Measurements from ENCODE around the gene MAFG. TPM values are rescaled to one million over a fixed set of nuclear protein-coding genes. Genes with fewer than 3 reads are reported as not detected.
A peak's percentile ranks its signal among the peaks of the same experiment; 100 is the strongest.

MAFG gene
- total and polyA plus RNA-seq, 9 of the 15 experiments (the other 6 are each of a cell fraction or from before 2014, with no cell fraction given), result 1.1 to 58.1 (median 24.9) TPM

DNA sequence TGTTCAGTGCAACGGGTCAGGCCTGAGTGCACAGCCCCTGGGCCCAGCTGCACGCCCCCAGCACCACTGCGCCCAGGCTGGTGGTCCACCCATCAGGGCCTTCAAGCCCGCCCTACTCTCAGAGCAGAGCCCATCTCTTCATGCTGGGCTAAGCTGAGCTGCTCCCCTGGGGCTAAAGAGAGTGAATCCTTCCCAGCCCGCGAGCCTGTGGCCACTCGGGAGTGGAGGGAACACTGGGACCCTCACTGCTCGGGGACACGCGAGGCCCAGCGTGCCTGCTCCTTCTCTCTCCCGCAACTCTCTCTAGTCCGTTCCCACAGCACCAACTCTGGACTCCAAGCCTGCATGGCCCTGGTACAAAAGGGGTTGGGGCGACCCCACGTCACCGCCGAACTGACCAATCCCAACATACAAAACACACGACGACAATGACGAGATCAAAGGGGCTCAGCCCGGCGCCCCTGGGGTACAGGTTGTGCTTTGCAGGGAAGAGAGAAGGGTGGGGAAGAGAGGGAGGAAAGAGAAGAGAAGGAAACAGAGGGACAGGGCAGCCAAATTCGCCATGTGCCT, 5.5 kb downstream of the MAFG start (continued):
- TF ChIP-seq ZNF311 (CRISPR knock-in tag; IDR thresholded peaks at IDR 0.05), result no peak
- no peak for TF ChIP-seq ASH1L (IDR thresholded peaks at IDR 0.05; ENCODE audit: borderline replicate concordance, low read depth, partially characterized antibody)
- TF ChIP-seq PRPF4 (IDR thresholded peaks at IDR 0.05; ENCODE audit: insufficient read depth, low read depth, low read length, poor library complexity, severe bottlenecking), result no peak
- no peak for TF ChIP-seq KDM5B (IDR thresholded peaks at IDR 0.05; ENCODE audit: insufficient replicate concordance, low read depth, low read length)
- TF ChIP-seq, protein P1, sequence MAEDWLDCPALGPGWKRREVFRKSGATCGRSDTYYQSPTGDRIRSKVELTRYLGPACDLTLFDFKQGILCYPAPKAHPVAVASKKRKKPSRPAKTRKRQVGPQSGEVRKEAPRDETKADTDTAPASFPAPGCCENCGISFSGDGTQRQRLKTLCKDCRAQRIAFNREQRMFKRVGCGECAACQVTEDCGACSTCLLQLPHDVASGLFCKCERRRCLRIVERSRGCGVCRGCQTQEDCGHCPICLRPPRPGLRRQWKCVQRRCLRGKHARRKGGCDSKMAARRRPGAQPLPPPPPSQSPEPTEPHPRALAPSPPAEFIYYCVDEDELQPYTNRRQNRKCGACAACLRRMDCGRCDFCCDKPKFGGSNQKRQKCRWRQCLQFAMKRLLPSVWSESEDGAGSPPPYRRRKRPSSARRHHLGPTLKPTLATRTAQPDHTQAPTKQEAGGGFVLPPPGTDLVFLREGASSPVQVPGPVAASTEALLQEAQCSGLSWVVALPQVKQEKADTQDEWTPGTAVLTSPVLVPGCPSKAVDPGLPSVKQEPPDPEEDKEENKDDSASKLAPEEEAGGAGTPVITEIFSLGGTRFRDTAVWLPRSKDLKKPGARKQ (CRISPR knock-in tag; IDR thresholded peaks at IDR 0.05), result 0 out of 2 replicates have a peak, but pooled peaks have one; percentile 11
- no peak for TF ChIP-seq SP2 (IDR thresholded peaks at IDR 0.05; ENCODE audit: extremely low read depth, low read depth, low read length, poor library complexity, severe bottlenecking)
- TF ChIP-seq ZNF175 (CRISPR knock-in tag; IDR thresholded peaks at IDR 0.05; ENCODE audit: low read depth), result no peak
- no peak for TF ChIP-seq ZNF24 (IDR thresholded peaks at IDR 0.05)
- TF ChIP-seq, protein P2, sequence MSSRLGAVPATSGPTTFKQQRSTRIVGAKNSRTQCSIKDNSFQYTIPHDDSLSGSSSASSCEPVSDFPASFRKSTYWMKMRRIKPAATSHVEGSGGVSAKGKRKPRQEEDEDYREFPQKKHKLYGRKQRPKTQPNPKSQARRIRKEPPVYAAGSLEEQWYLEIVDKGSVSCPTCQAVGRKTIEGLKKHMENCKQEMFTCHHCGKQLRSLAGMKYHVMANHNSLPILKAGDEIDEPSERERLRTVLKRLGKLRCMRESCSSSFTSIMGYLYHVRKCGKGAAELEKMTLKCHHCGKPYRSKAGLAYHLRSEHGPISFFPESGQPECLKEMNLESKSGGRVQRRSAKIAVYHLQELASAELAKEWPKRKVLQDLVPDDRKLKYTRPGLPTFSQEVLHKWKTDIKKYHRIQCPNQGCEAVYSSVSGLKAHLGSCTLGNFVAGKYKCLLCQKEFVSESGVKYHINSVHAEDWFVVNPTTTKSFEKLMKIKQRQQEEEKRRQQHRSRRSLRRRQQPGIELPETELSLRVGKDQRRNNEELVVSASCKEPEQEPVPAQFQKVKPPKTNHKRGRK (tag; IDR thresholded peaks at IDR 0.05), result no peak
- no peak for TF ChIP-seq NFATC3 (IDR thresholded peaks at IDR 0.05)
- peak; percentile 24; the same call in 1 of the 2 replicates for TF ChIP-seq ZFX (CRISPR knock-in tag; IDR thresholded peaks at IDR 0.05)
- TF ChIP-seq, protein P3, sequence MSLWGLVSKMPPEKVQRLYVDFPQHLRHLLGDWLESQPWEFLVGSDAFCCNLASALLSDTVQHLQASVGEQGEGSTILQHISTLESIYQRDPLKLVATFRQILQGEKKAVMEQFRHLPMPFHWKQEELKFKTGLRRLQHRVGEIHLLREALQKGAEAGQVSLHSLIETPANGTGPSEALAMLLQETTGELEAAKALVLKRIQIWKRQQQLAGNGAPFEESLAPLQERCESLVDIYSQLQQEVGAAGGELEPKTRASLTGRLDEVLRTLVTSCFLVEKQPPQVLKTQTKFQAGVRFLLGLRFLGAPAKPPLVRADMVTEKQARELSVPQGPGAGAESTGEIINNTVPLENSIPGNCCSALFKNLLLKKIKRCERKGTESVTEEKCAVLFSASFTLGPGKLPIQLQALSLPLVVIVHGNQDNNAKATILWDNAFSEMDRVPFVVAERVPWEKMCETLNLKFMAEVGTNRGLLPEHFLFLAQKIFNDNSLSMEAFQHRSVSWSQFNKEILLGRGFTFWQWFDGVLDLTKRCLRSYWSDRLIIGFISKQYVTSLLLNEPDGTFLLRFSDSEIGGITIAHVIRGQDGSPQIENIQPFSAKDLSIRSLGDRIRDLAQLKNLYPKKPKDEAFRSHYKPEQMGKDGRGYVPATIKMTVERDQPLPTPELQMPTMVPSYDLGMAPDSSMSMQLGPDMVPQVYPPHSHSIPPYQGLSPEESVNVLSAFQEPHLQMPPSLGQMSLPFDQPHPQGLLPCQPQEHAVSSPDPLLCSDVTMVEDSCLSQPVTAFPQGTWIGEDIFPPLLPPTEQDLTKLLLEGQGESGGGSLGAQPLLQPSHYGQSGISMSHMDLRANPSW (CRISPR knock-in tag; IDR thresholded peaks at IDR 0.05), result 0 out of 2 replicates have a peak, but pooled peaks have one; percentile 66
- TF ChIP-seq, protein P4, sequence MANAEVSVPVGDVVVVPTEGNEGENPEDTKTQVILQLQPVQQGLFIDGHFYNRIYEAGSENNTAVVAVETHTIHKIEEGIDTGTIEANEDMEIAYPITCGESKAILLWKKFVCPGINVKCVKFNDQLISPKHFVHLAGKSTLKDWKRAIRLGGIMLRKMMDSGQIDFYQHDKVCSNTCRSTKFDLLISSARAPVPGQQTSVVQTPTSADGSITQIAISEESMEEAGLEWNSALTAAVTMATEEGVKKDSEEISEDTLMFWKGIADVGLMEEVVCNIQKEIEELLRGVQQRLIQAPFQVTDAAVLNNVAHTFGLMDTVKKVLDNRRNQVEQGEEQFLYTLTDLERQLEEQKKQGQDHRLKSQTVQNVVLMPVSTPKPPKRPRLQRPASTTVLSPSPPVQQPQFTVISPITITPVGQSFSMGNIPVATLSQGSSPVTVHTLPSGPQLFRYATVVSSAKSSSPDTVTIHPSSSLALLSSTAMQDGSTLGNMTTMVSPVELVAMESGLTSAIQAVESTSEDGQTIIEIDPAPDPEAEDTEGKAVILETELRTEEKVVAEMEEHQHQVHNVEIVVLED (CRISPR knock-in tag; IDR thresholded peaks at IDR 0.05), result no peak
